Measurements from ENCODE around the gene TRIM50.
"Not testable (repeated sequence)": the region's sequence is repeated elsewhere in the genome, so short reads cannot be mapped to it uniquely, and the experiment has no call there.

Gene TRIM50

GRCh38 chr7:73327922-73328321, at the start of gene TRIM50, which contains the start of gene FKBP6:
TSS of gene TRIM50 (minus strand) at chr7:73328082. CDS start at chr7:73324787, 3,295 bp downstream.
TSS of gene FKBP6 (plus strand) at chr7:73328161. CDS start at chr7:73328429, 268 bp downstream.
- not testable (repeated sequence) for H3K27ac ChIP-seq

GRCh38 chr7:73376671-73377412, 49.0 kb upstream of the TRIM50 start:
- H3K27ac ChIP-seq, result no peak overlapping the region
- TF ChIP-seq CTCF (IDR thresholded peaks at IDR 0.05), result no peak
- TF ChIP-seq ZFX (IDR thresholded peaks at IDR 0.05; ENCODE audit: borderline replicate concordance), result no peak

- H3K27ac ChIP-seq, result not testable (repeated sequence)
These were observed 48.4 kb upstream of the TRIM50 start for GRCh38 chr7:73376262-73376661.

- H3K27ac ChIP-seq, result no peak overlapping the region
- TF ChIP-seq CTCF (IDR thresholded peaks at IDR 0.05) (no peak), ZFX (IDR thresholded peaks at IDR 0.05; ENCODE audit: borderline replicate concordance) (no peak)
These were observed 45.9 kb upstream of the TRIM50 start for GRCh38 chr7:73373741-73374140.

GRCh38 chr7:73369622-73370021, 41.7 kb upstream of the TRIM50 start:
- TF ChIP-seq CTCF (IDR thresholded peaks at IDR 0.05) (no peak), ZFX (IDR thresholded peaks at IDR 0.05; ENCODE audit: borderline replicate concordance) (no peak)
- no peak overlapping the region for H3K27ac ChIP-seq

GRCh38 chr7:73369009-73369408, 41.1 kb upstream of the TRIM50 start:
- no peak for TF ChIP-seq ZFX (IDR thresholded peaks at IDR 0.05; ENCODE audit: borderline replicate concordance)
- no peak for TF ChIP-seq CTCF (IDR thresholded peaks at IDR 0.05)
- H3K27ac ChIP-seq, result no peak overlapping the region

- TF ChIP-seq CTCF (IDR thresholded peaks at IDR 0.05) (no peak), ZFX (IDR thresholded peaks at IDR 0.05; ENCODE audit: borderline replicate concordance) (no peak)
- H3K27ac ChIP-seq, result no peak overlapping the region
These were observed 39.1 kb upstream of the TRIM50 start for GRCh38 chr7:73366990-73367389.

GRCh38 chr7:73366127-73366526, 38.2 kb upstream of the TRIM50 start:
- no peak overlapping the region for H3K27ac ChIP-seq
- no peak for TF ChIP-seq ZFX (IDR thresholded peaks at IDR 0.05; ENCODE audit: borderline replicate concordance)
- no peak for TF ChIP-seq CTCF (IDR thresholded peaks at IDR 0.05)
